GM23248 (cell line): ENCODE measurements around the gene LIMD2. TPM values are rescaled to one million over a fixed set of nuclear protein-coding genes. Genes with fewer than 3 reads are reported as not detected.

Experiments used
- DNase-seq: peaks from one replicate; pipeline ENCODE4 v3.0.0-alpha.2; 2015
- H2AFZ ChIP-seq: fragments of 200-600 bp; sonication (generic); 2 replicates; pipeline ENCODE4 v1.6.1; 2016; ENCODE audit warnings: antibody characterized with exemption
- H3F3A ChIP-seq: fragments of 200-600 bp; sonication (generic); 2 replicates; pipeline ENCODE4 v1.6.1; 2016; ENCODE audit warnings: mild to moderate bottlenecking, antibody characterized with exemption, mixed run types; ENCODE audit not compliant: insufficient read depth
- H3K27ac ChIP-seq: fragments of 200-600 bp; sonication (generic); 2 replicates; pipeline ENCODE4 v1.5.1; 2016; ENCODE audit warnings: mild to moderate bottlenecking
- H3K27me3 ChIP-seq: fragments of 200-600 bp; sonication (generic); replicated peaks from 2 replicates; pipeline ENCODE4 v1.6.1; 2016; ENCODE audit warnings: mild to moderate bottlenecking; ENCODE audit not compliant: insufficient read depth
- H3K36me3 ChIP-seq: fragments of 200-600 bp; sonication (generic); 2 replicates; pipeline ENCODE4 v1.6.1; 2016; ENCODE audit warnings: low read depth, mild to moderate bottlenecking
- H3K4me1 ChIP-seq: fragments of 200-600 bp; sonication (generic); 2 replicates; pipeline ENCODE4 v1.6.1; 2016; ENCODE audit warnings: mild to moderate bottlenecking; ENCODE audit not compliant: insufficient read depth
- H3K4me2 ChIP-seq: fragments of 200-600 bp; sonication (generic); one replicate; pipeline ENCODE4 v1.6.1; 2016; ENCODE audit warnings: mild to moderate bottlenecking; ENCODE audit not compliant: unreplicated experiment
- H3K4me3 ChIP-seq: fragments of 200-600 bp; sonication (generic); 2 replicates; pipeline ENCODE4 v1.5.1; 2016; ENCODE audit warnings: mild to moderate bottlenecking
- H3K79me2 ChIP-seq: fragments of 200-600 bp; sonication (generic); 2 replicates; pipeline ENCODE4 v1.6.1; 2016; ENCODE audit warnings: mild to moderate bottlenecking; ENCODE audit not compliant: insufficient read depth
- H3K9ac ChIP-seq: fragments of 200-600 bp; sonication (generic); 2 replicates; pipeline ENCODE4 v1.6.1; 2016; ENCODE audit warnings: mild to moderate bottlenecking
- H3K9me2 ChIP-seq: fragments of 200-600 bp; sonication (generic); 2 replicates; pipeline ENCODE4 v1.6.1; 2016; ENCODE audit warnings: mixed run types, mild to moderate bottlenecking, moderate library complexity; ENCODE audit not compliant: insufficient read depth
- H3K9me3 ChIP-seq: fragments of 200-600 bp; sonication (generic); one replicate; pipeline ENCODE4 v1.6.1; 2017; ENCODE audit warnings: low read depth
- H4K20me1 ChIP-seq: fragments of 200-600 bp; sonication (generic); 2 replicates; pipeline ENCODE4 v1.6.0; 2016; ENCODE audit not compliant: insufficient read depth
- EZH2 ChIP-seq: fragments of 200-600 bp; sonication (generic); IDR thresholded peaks from 2 replicates; pipeline ENCODE4 v1.6.1; 2018; ENCODE audit warnings: antibody characterized with exemption, mild to moderate bottlenecking; ENCODE audit not compliant: insufficient read depth, poor library complexity, severe bottlenecking
- EZH2phosphoT487 ChIP-seq: fragments of 200-600 bp; sonication (generic); IDR thresholded peaks from 2 replicates; pipeline ENCODE4 v1.6.1; 2018; ENCODE audit warnings: antibody characterized with exemption, moderate library complexity, mild to moderate bottlenecking, low read depth; ENCODE audit not compliant: insufficient read depth
- WGBS, 2 experiments: methylation state at CpG; one replicate each; pipeline ENCODE4 v1.1.6; 2015 to 2017; ENCODE audit warnings: low lambda C conversion rate in 2 of 2, low coverage in 1 of 2; ENCODE audit errors: missing lambda C conversion rate in 2 of 2; 5-methylcytosine and 5-hydroxymethylcytosine counted together
- in situ Hi-C: fragments of 300-500 bp; cut with MboI; formaldehyde crosslinking; loops from 2 replicates; pipeline ENCODE4 v1.15.0; 2020
- polyA plus RNA-seq: library from polyadenylated mRNA; unstranded; fragments of >200 nt; fragmentation: Nextera tagmentation; extraction: Ambion mirVana; gene quantifications from 2 replicates; pipeline ENCODE4 v1.2.1, GENCODE V29; 2016
- total RNA-seq: library from RNA; depleted of rRNA; stranded (reverse); fragments of >200 nt; shearing (Covaris generic); gene quantifications from 2 replicates; pipeline ENCODE4 v1.2.3, GENCODE V29; 2014

LIMD2 gene
- total and polyA plus RNA-seq, 2 experiments from 2014 or later, result 9.1 to 15.8 TPM

DNA sequence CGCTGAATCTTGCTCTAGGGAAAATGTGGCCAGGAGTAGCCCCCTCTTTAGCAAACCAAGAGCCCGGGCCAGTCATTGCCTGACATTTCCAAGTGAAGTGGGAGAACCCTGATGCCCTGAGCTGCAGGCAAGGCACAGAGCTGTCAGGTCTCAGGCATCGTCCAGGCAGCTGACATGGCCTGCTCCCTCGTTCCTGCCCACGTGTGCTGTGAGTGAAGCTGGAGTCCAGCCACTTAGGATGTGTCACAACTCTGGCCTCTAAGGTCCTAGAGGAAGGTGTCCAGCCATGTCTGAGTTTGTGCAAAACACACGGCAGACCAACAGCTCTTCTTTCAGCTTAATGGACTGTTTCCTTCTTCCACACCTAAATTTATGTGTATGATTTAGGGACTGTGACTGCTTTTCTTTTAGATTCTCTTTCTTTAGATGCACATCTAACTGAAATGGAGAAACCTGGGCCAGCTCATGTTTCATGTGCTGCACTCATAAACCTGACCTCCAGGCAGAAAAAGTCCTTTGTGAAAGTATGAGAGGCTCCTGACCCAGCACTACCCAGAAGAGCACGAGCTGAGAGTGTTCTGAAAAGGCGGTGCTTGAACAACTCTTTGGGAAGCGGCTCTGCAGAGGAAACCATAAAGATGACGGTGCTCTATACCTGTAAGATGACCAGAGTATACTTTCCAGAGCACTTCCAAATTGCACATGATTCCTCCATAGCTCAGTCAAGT is 14.8 kb upstream of the LIMD2 start:
- TF ChIP-seq EZH2 (no peak), EZH2phosphoT487 (no peak)
- Histone ChIP-seq H3K9ac (no peak overlapping the region), H3K36me3 (0 out of 2 replicates have a peak, but pooled peaks cover under 1% of the 10 kb centered on the region), H3K4me2 (no peak overlapping the region), H3K4me1 (no peaks in the 10 kb centered on the region), H3K9me3 (no peaks in the 10 kb centered on the region), H2AFZ (no peak overlapping the region), H3K9me2 (no peaks in the 10 kb centered on the region), H3K27ac (no peak overlapping the region), H4K20me1 (no peaks in the 10 kb centered on the region), H3F3A (no peaks in the 10 kb centered on the region), H3K27me3 (no peaks in the 10 kb centered on the region), H3K4me3 (no peak overlapping the region), H3K79me2 (no peaks in the 10 kb centered on the region)
- in situ Hi-C loops, result no loop called here
- peak; percentile 52 for DNase-seq
- 79% methylated on average over 10 of the region's 10 CpGs for WGBS, 2 experiments

DNA sequence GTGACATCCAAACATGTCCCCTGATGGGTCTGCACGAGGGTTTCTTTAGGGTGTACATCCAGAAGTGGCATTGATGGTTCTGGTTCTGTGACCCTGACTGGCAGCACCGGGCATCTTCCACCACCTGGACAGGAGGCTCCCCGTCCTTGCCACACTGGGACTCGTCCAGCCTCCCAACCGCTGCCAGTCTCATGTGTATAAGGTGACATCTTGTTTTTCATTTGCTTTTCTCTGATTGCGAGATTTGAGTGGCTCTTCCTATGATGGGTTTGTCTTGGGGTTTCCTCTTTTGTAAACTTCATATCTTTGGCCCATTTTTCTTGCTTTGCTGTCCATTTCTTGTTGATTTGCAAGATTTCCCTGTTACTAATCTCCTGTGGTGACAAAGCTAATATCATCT is 9.2 kb upstream of the LIMD2 start:
- no peak for DNase-seq
- no peak overlapping the region for H3K9ac ChIP-seq
- no peaks in the 10 kb centered on the region for H3F3A ChIP-seq
- no peak overlapping the region for H2AFZ ChIP-seq
- H4K20me1 ChIP-seq, result no peaks in the 10 kb centered on the region
- no peaks in the 10 kb centered on the region for H3K4me1 ChIP-seq
- no peak overlapping the region for H3K4me2 ChIP-seq
- H3K9me2 ChIP-seq, result no peaks in the 10 kb centered on the region
- peaks cover 15% of the 10 kb centered on the region; the same call in 1 of the 2 replicates for H3K36me3 ChIP-seq
- H3K27ac ChIP-seq, result no peak overlapping the region
- no peaks in the 10 kb centered on the region for H3K9me3 ChIP-seq
- H3K79me2 ChIP-seq, result no peaks in the 10 kb centered on the region
- H3K4me3 ChIP-seq, result no peak overlapping the region
- 98 to 99% methylated on average over 6 of the region's 6 CpGs for WGBS, 2 experiments
- H3K27me3 ChIP-seq, result no peaks in the 10 kb centered on the region
- in situ Hi-C loops, result no loop called here
- no peak for TF ChIP-seq EZH2
- TF ChIP-seq EZH2phosphoT487, result no peak

- no peaks in the 10 kb centered on the region for H3K4me1 ChIP-seq
- H3K9me3 ChIP-seq, result no peaks in the 10 kb centered on the region
- H4K20me1 ChIP-seq, result no peaks in the 10 kb centered on the region
- no peak overlapping the region for H3K27ac ChIP-seq
- no peaks in the 10 kb centered on the region for H3K27me3 ChIP-seq
- H3K4me3 ChIP-seq, result no peak overlapping the region
- H3K9me2 ChIP-seq, result no peaks in the 10 kb centered on the region
- TF ChIP-seq EZH2 (no peak), EZH2phosphoT487 (no peak)
- peaks cover 15% of the 10 kb centered on the region; the same call in 1 of the 2 replicates for H3K36me3 ChIP-seq
- H3K4me2 ChIP-seq, result no peak overlapping the region
- no peak for DNase-seq
- H3K79me2 ChIP-seq, result no peaks in the 10 kb centered on the region
- H3K9ac ChIP-seq, result no peak overlapping the region
- 90 to 91% methylated on average over 11 of the region's 11 CpGs for WGBS, 2 experiments
- no peaks in the 10 kb centered on the region for H3F3A ChIP-seq
- in situ Hi-C loops, result no loop called here
- H2AFZ ChIP-seq, result no peak overlapping the region
Observed at GRCh38 chr17:63707151-63707550, 7.2 kb upstream of the LIMD2 start.

DNA sequence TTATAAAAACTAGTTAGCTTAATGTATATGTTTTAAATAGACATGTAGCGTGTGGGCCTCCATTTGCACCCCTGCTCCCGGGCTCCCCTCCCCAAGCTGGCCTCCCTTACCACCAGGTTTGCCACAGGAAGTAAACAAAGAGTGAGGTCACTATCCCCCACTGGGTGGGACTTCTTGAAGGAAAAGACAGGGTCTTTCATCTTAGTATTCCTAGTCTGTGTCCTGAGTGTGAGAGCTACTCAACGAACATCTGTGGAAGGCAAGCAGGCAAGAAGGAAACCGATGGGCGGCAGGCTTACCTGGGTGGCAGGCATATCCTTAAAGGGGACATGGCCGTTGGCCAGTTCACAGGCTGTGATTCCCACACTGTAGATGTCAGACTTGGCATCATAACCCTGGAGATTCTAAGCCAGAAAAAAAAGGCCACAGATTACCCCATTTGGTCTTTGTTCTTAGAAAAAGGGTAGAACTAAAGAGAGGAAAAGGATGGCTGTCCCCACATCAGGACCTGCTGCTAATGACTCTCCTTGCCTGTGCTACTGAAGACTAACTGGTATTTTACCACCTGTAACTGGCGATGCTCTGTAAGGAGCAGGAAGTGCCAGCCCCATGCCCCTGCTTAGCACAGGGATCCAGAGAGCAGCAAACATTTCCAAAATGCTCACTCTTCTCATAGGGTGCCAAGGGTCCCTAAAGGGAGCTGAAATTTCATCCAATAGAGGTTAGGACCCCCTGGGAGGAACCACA is 6.6 kb upstream of the LIMD2 start:
- Histone ChIP-seq H4K20me1 (no peaks in the 10 kb centered on the region), H3K27me3 (no peaks in the 10 kb centered on the region), H3F3A (peaks cover under 1% of the 10 kb centered on the region; the same call in 1 of the 2 replicates), H3K9me3 (no peaks in the 10 kb centered on the region), H3K4me3 (no peak overlapping the region), H3K9me2 (no peaks in the 10 kb centered on the region), H3K4me2 (no peak overlapping the region), H2AFZ (no peak overlapping the region), H3K27ac (no peak overlapping the region), H3K9ac (no peak overlapping the region), H3K79me2 (no peaks in the 10 kb centered on the region), H3K4me1 (0 out of 2 replicates have a peak, but pooled peaks cover under 1% of the 10 kb centered on the region), H3K36me3 (peaks cover 15% of the 10 kb centered on the region; the same call in 1 of the 2 replicates)
- DNase-seq, result no peak
- in situ Hi-C loops, result no loop called here
- no peak for TF ChIP-seq EZH2
- TF ChIP-seq EZH2phosphoT487, result no peak
- 95 to 96% methylated on average over 7 of the region's 7 CpGs for WGBS, 2 experiments
